ENCODE data around the gene STH. TPM values are rescaled to one million over a fixed set of nuclear protein-coding genes. Genes with fewer than 3 reads are reported as not detected.

The STH gene
- total RNA-seq, 2 experiments from 2014 or later = not detected

- Mint-ChIP-seq H3K27me3 (ENCODE audit: low read depth) (no peaks in the 10 kb centered on the region), H3K36me3 (ENCODE audit: low read depth) (peaks cover 65% of the 10 kb centered on the region), H3K9me3 (ENCODE audit: insufficient read depth) (no peaks in the 10 kb centered on the region), H3K4me3 (no peak overlapping the region), H3K4me1 (ENCODE audit: low read depth) (peaks cover 6% of the 10 kb centered on the region), H3K27ac (peak overlapping the region; percentile 2)
- no peak for ATAC-seq
- POLR2A ChIA-PET = no interaction called here
- no peak for DNase-seq
- CTCF ChIA-PET = interaction anchor here (1.9 to 4.6 kb wide), 7 partner anchors 9 to 167 kb away, joined by 11 to 69 read pairs (median 17); partner anchors contain the start of gene KANSL1
Observed at GRCh38 chr17:46045639-46046038, 46.6 kb downstream of the STH start.

- Mint-ChIP-seq H3K9me3 (ENCODE audit: insufficient read depth) (no peaks in the 10 kb centered on the region), H3K4me3 (no peak overlapping the region), H3K27ac (no peak overlapping the region), H3K27me3 (ENCODE audit: low read depth) (no peaks in the 10 kb centered on the region), H3K4me1 (ENCODE audit: low read depth) (peaks cover 14% of the 10 kb centered on the region), H3K36me3 (ENCODE audit: low read depth) (peaks cover 68% of the 10 kb centered on the region)
- POLR2A ChIA-PET = no interaction called here
- DNase-seq (no peak), ATAC-seq (no peak)
- CTCF ChIA-PET = interaction anchor here (1.5 kb wide), 1 partner anchor 166 kb away, joined by 8 read pairs; no protein-coding TSS in a partner anchor
Observed at GRCh38 chr17:46046957-46047356, 47.9 kb downstream of the STH start.

- peak overlapping the region; percentile 14 for H3K27ac Mint-ChIP-seq
- ATAC-seq (no peak), DNase-seq (no peak)
- peaks cover 18% of the 10 kb centered on the region for H3K4me1 Mint-ChIP-seq (ENCODE audit: low read depth)
- H3K9me3 Mint-ChIP-seq (ENCODE audit: insufficient read depth) = no peaks in the 10 kb centered on the region
- ChIA-PET CTCF (interaction anchor here (1.5 to 1.8 kb wide), 2 partner anchors 140 to 166 kb away, joined by 5 to 8 read pairs; no protein-coding TSS in a partner anchor), POLR2A (no interaction called here)
- no peak overlapping the region for H3K4me3 Mint-ChIP-seq
- H3K27me3 Mint-ChIP-seq (ENCODE audit: low read depth) = no peaks in the 10 kb centered on the region
- H3K36me3 Mint-ChIP-seq (ENCODE audit: low read depth) = peaks cover 69% of the 10 kb centered on the region
Observed at GRCh38 chr17:46047398-46047797, 48.3 kb downstream of the STH start.

- Mint-ChIP-seq H3K4me1 (ENCODE audit: low read depth) (peaks cover 19% of the 10 kb centered on the region), H3K4me3 (no peak overlapping the region), H3K9me3 (ENCODE audit: insufficient read depth) (no peaks in the 10 kb centered on the region), H3K27ac (no peak overlapping the region), H3K27me3 (ENCODE audit: low read depth) (no peaks in the 10 kb centered on the region), H3K36me3 (ENCODE audit: low read depth) (peaks cover 70% of the 10 kb centered on the region)
- ChIA-PET CTCF (interaction anchor here (1.5 to 1.8 kb wide), 2 partner anchors 140 to 165 kb away, joined by 5 to 8 read pairs; no protein-coding TSS in a partner anchor), POLR2A (no interaction called here)
- ATAC-seq = no peak
- no peak for DNase-seq
Observed at GRCh38 chr17:46047856-46048255, 48.8 kb downstream of the STH start.

Other genes with a start within 250 kb of the STH start
- not detected for gene CRHR1, start 214.9 kb upstream of the STH start, total RNA-seq
- gene SPPL2C, start 154.4 kb upstream of the STH start, total RNA-seq = not detected
- under 1 TPM in 1 of 2 experiments, not detected in 1; 0.11 TPM for gene MAPT, start 104.7 kb upstream of the STH start, total RNA-seq
- gene KANSL1, start 194.2 kb downstream of the STH start, total RNA-seq = 10 to 100 TPM; 80.5 to 82.8 TPM